ENCODE data around the gene PHACTR1. TPM values are rescaled to one million over a fixed set of nuclear protein-coding genes. Genes with fewer than 3 reads are reported as not detected.
"Not testable (repeated sequence)": the region's sequence is repeated elsewhere in the genome, so short reads cannot be mapped to it uniquely, and the experiment has no call there.

The PHACTR1 gene
- polyA plus RNA-seq, 1 experiment, result not detected

- H3K9me3 ChIP-seq (ENCODE audit: control insufficient read depth, insufficient read depth, low read length), result no peaks in the 10 kb centered on the region
- ChIA-PET POLR2A (no interaction called here), CTCF (no interaction called here)
- H3K27ac ChIP-seq (ENCODE audit: low read depth, low read length), result no peak overlapping the region
- TF ChIP-seq CTCF (IDR thresholded peaks at IDR 0.05; ENCODE audit: low read depth, low read length), result no peak
- no peak overlapping the region for H3K4me3 ChIP-seq (ENCODE audit: low read depth, low read length)
- DNase-seq (ENCODE audit: low read depth, low spot score), result no peak
- no peaks in the 10 kb centered on the region for H3K27me3 ChIP-seq (ENCODE audit: control insufficient read depth, insufficient read depth, low read length)
Observed at GRCh38 chr6:12720310-12720709, 3.7 kb downstream of the PHACTR1 start.

GRCh38 chr6:12725263-12725662 is 8.7 kb downstream of the PHACTR1 start:
- DNase-seq (ENCODE audit: low read depth, low spot score), result no peak
- ChIA-PET CTCF (no interaction called here), POLR2A (interaction anchor here (0.8 kb wide), 1 partner anchor 181 kb away, joined by 3 read pairs; no protein-coding TSS in a partner anchor)
- H3K27me3 ChIP-seq (ENCODE audit: control insufficient read depth, insufficient read depth, low read length), result no peaks in the 10 kb centered on the region
- no peak overlapping the region for H3K4me3 ChIP-seq (ENCODE audit: low read depth, low read length)
- TF ChIP-seq CTCF (IDR thresholded peaks at IDR 0.05; ENCODE audit: low read depth, low read length), result no peak
- no peak overlapping the region for H3K27ac ChIP-seq (ENCODE audit: low read depth, low read length)
- no peaks in the 10 kb centered on the region for H3K9me3 ChIP-seq (ENCODE audit: control insufficient read depth, insufficient read depth, low read length)

DNA sequence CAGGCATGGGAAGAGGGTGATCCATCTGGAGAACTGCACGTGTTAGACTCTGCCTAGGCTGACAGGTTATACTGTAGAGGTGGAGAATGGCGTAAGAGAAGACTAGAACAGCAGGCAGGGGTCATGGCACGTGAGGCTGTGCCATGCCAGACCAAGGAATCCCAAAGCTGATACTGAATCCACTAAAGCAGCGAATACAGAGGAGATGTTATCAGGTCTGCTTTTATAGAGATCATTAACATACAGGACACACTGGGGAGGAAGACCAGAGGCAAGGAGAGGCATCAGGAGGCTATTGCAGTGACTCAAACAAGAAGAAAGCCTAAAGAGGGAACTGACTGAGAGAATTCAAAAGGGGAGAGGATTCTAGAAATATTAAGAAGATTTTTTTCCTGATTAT is 12.9 kb downstream of the PHACTR1 start:
- Histone ChIP-seq H3K27me3 (ENCODE audit: control insufficient read depth, insufficient read depth, low read length) (no peaks in the 10 kb centered on the region), H3K27ac (ENCODE audit: low read depth, low read length) (no peak overlapping the region), H3K9me3 (ENCODE audit: control insufficient read depth, insufficient read depth, low read length) (no peaks in the 10 kb centered on the region), H3K4me3 (ENCODE audit: low read depth, low read length) (no peak overlapping the region)
- ChIA-PET CTCF (no interaction called here), POLR2A (no interaction called here)
- TF ChIP-seq CTCF (IDR thresholded peaks at IDR 0.05; ENCODE audit: low read depth, low read length), result no peak
- no peak for DNase-seq (ENCODE audit: low read depth, low spot score)

GRCh38 chr6:12730809-12731208 is 14.2 kb downstream of the PHACTR1 start:
- DNase-seq (ENCODE audit: low read depth, low spot score); H3K9me3 ChIP-seq (ENCODE audit: control insufficient read depth, insufficient read depth, low read length); CTCF ChIA-PET; H3K4me3 ChIP-seq (ENCODE audit: low read depth, low read length); H3K27ac ChIP-seq (ENCODE audit: low read depth, low read length); POLR2A ChIA-PET; H3K27me3 ChIP-seq (ENCODE audit: control insufficient read depth, insufficient read depth, low read length): not testable (repeated sequence)

- Histone ChIP-seq H3K4me3 (ENCODE audit: low read depth, low read length) (no peak overlapping the region), H3K27ac (ENCODE audit: low read depth, low read length) (no peak overlapping the region), H3K27me3 (ENCODE audit: control insufficient read depth, insufficient read depth, low read length) (no peaks in the 10 kb centered on the region), H3K9me3 (ENCODE audit: control insufficient read depth, insufficient read depth, low read length) (no peaks in the 10 kb centered on the region)
- TF ChIP-seq CTCF (IDR thresholded peaks at IDR 0.05; ENCODE audit: low read depth, low read length), result no peak
- DNase-seq (ENCODE audit: low read depth, low spot score), result no peak
- POLR2A ChIA-PET, result no interaction called here
- CTCF ChIA-PET, result no interaction called here
Observed at GRCh38 chr6:12733876-12734275, 17.3 kb downstream of the PHACTR1 start.

- ChIA-PET POLR2A (no interaction called here), CTCF (no interaction called here)
- no peak overlapping the region for H3K27ac ChIP-seq (ENCODE audit: low read depth, low read length)
- no peak for TF ChIP-seq CTCF (IDR thresholded peaks at IDR 0.05; ENCODE audit: low read depth, low read length)
- no peaks in the 10 kb centered on the region for H3K9me3 ChIP-seq (ENCODE audit: control insufficient read depth, insufficient read depth, low read length)
- no peaks in the 10 kb centered on the region for H3K27me3 ChIP-seq (ENCODE audit: control insufficient read depth, insufficient read depth, low read length)
- no peak overlapping the region for H3K4me3 ChIP-seq (ENCODE audit: low read depth, low read length)
- DNase-seq (ENCODE audit: low read depth, low spot score), result no peak
Observed at GRCh38 chr6:12735786-12736185, 19.2 kb downstream of the PHACTR1 start.
